Activated T-helper 9 cell treated with anti-CD3 and anti-CD28 coated beads, Interleukin-2, amount 50 U/mL, for 16 hours (primary cell): Measurements from ENCODE around the gene SLC25A26.
A peak's percentile ranks its signal among the peaks of the same experiment; 100 is the strongest.
"Not testable (repeated sequence)": the region's sequence is repeated elsewhere in the genome, so short reads cannot be mapped to it uniquely, and the experiment has no call there.

Experiments
- DNase-seq: peaks from one replicate; pipeline ENCODE4 v3.0.0-alpha.2; 2020; ENCODE audit warnings: low read depth

SLC25A26 gene, protein sequence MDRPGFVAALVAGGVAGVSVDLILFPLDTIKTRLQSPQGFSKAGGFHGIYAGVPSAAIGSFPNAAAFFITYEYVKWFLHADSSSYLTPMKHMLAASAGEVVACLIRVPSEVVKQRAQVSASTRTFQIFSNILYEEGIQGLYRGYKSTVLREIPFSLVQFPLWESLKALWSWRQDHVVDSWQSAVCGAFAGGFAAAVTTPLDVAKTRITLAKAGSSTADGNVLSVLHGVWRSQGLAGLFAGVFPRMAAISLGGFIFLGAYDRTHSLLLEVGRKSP

DNA sequence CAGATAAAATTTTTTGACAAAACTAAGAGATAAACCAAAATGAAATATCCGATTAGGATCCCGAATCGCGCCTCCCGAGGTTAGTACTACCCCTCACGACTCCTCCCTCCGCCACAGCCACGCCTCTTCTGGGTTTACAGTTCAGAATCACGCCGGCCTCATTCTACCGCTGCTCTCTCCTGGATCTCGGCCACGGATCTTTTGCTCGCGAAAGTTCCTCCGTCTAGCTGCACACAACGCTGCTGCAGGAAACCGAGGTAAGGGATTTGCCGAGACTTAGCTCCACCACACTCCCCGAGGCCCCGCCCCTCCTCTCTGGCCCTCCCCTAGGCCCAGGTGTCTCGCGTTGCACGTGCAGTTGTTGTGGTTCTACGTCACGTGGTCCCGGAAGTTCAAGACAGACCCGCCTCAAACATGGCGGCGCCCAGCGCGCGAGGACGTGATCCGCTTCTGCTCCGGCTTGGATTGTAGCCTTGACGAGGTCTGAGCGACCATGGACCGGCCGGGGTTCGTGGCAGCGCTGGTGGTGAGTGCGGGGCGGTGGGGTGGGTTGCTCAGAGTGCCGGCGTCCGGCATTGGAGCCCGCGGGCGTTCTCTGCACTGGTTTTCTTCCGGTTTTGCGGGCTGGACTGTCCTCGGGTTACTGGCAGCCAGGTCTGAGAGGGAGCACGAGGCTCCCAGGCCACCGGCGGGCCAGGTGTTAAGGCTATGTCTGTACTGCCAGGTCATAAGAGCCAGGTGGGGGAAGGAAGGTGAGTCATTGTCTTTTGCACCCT, at the start of gene SLC25A26:
Gene SLC25A26 (plus strand): TSS at position 400 of the 776 bp plus-strand sequence. CDS start 94 bp downstream, at position 494.
- peak; percentile 95 for DNase-seq

GRCh38 chr3:66172394-66172793, 48.4 kb upstream of the SLC25A26 start:
- no peak for DNase-seq

DNA sequence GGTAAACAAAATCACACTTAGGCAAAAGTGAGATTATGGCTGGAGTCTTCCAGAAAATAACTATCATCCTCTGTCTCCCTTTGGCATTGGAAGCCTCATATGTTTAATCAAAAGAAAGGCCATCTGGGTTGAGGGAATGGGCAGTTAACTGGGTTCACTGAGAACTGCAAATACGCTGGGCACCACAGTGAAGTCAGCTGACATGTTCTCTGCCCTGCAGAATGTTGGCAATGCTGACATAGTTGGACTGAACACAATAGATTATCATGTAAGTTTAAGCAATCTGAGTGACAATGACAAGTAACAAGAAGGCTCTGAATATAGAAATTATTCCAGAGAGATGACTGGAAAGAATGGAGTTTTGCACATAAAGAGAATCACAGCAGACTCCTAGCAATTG, 43.8 kb upstream of the SLC25A26 start:
- DNase-seq = no peak

DNA sequence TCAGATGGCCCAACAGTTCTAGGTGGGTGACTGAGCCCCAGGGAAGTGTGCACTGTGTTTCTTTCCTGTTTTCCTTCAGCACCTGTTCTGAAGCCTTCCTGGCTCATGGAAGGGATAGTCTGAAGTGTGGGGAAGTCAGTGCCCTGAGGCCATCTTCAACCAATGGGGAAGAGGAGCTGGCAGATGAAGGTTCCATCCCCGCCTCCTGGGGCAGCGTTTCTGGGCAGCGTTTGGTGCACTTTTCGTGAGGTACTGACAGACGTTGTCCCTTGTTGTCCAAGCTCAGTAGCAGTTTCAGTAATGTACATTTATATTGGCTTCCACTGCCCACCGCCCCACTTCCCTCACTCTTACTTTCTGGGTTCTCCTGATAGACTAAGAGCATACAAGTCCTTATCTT, 42.6 kb upstream of the SLC25A26 start:
- DNase-seq = no peak

- DNase-seq = no peak
These were observed 41.0 kb upstream of the SLC25A26 start for GRCh38 chr3:66179793-66180192.

DNA sequence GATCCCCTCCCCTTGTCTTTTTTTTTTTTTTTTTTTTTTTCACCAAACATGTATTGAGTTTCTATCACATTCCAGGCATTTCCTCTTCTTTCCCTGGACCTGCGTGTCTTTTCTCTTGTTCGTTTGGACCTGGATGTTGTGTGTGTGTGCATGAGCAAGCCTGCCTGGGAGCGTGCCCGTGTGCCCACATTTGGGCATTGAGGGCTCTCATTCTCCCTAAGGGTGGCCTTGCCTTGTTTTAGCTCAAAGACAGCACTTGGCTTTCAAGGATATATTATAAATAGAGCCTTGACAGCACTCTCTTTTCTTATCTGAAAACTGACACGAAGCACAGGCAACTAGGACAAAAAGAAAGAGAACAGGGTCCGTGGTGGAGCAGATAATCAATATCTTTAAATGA, 39.0 kb upstream of the SLC25A26 start:
- DNase-seq = no peak

DNA sequence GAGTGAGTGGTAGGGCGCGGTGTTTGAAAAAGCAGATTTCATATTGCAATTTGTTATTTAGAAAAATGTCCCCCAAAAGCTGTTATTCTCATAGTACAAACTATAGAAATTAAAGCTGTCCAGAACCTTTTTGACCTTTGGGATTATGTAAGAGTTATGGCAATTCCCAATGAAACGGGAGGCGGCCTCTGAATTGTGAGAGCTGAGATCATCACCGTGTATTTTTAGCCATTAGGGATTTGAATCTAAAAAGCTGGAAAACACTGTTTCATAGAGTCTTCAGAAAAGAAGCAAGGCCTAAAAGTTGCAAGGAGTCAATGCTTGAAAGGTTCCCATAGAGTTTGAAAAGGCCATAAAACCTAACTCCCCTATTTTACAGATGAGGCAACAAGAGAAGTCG, 38.6 kb upstream of the SLC25A26 start:
- no peak for DNase-seq

- no peak for DNase-seq
These were observed 34.3 kb upstream of the SLC25A26 start for GRCh38 chr3:66186545-66186944.

- no peak for DNase-seq
These were observed 25.4 kb upstream of the SLC25A26 start for GRCh38 chr3:66195347-66195783.

DNA sequence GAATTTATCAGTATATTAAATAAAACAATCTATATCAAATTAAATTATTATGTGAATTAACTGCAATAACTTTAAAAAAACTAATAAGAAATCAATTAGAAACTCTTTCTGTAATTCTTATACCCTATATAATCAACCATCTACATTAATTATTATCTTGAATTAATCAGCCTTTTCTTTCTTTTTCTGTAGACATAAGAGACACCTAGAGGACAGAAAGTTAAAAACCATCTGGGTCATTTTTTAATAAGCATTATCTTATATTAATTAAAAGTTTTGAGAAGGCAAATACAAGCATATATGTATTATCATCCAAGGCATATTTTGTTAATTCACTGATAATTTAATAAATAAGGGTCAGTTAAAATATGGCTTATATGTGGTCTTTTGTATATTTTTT, 24.2 kb upstream of the SLC25A26 start:
- DNase-seq = no peak

- no peak for DNase-seq
These were observed 22.2 kb upstream of the SLC25A26 start for GRCh38 chr3:66198437-66199088.

DNA sequence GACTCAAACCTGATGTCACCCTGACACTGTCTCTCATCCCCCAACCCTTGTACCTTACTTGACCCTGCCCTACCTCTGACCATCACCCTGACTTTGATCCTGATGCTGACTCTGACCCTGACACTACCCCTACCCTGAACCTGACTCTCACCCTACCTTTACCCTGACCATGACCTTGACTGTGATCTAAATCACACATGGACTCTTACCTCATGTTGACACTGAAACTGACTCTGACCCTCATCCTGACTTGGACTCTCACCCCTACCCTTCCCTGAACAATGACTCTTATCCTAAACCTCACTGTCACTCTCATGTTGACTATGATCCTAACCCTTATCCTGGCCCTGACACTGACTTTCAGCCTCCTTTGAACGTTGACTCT, 21.7 kb upstream of the SLC25A26 start:
- DNase-seq = no peak

- no peak for DNase-seq
These were observed 20.7 kb upstream of the SLC25A26 start for GRCh38 chr3:66200147-66200546.

GRCh38 chr3:66200786-66201185, 20.0 kb upstream of the SLC25A26 start:
- no peak for DNase-seq

DNA sequence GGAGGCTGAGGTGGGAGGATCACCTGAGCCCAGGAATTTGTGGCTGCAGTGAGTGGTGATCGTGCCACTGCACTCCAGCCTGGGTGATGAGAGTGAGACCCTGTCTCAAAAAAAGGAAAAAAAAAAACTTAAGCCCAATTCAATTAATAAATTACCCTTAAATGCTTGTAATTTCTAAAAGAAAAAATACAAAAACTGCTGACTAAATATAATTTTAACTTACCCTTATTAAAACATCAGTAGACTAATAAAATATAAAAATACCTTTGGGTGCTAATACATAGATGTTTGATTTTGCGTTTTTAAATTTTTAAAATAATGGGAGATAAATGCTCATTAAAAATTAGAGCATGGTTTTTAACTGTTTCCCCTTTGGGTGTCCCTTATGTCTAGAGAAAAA, 17.5 kb upstream of the SLC25A26 start:
- no peak for DNase-seq

GRCh38 chr3:66206806-66207205, 14.0 kb upstream of the SLC25A26 start:
- DNase-seq = no peak

DNA sequence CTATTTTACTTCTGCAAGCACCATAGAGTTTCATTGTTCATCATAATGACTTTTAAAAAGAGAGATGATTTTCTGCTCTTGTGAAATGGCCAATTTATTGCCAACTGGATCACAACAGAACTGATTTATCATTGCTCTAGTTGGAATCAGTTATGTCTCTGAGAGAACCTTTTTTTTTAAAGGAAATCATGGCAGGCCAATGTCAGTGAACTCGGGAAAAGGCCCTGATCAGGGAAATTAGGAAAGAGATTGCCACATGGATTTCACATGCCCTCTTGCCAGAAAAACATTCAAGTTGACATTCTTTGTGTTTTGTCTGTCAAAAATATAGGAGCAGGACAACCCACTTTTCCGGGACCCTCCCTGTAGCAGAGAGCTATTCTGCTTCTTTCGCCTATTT, 12.6 kb upstream of the SLC25A26 start:
- no peak for DNase-seq

- DNase-seq = no peak
These were observed 10.0 kb upstream of the SLC25A26 start for GRCh38 chr3:66210687-66211295.

- no peak for DNase-seq
These were observed 9.0 kb upstream of the SLC25A26 start for GRCh38 chr3:66211779-66212178.

DNA sequence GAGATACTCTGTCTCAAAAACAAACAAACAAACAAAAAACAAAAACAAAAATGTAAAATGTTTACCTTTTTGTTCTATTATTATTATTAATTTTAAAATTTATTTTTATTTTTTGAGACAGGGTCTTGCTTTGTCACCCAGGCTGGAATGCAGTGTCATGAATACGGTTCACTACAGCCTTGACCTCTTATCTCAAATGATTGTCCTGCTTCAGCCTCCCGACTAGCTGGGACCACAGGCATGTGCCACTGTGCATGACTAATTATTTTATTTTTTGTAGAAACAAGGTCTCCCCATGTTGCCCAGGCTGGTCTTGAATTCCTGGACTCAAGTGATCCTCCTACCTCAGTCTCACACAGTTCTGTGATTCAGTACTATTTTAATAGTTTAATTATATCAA, 5.7 kb upstream of the SLC25A26 start:
- DNase-seq = no peak

DNA sequence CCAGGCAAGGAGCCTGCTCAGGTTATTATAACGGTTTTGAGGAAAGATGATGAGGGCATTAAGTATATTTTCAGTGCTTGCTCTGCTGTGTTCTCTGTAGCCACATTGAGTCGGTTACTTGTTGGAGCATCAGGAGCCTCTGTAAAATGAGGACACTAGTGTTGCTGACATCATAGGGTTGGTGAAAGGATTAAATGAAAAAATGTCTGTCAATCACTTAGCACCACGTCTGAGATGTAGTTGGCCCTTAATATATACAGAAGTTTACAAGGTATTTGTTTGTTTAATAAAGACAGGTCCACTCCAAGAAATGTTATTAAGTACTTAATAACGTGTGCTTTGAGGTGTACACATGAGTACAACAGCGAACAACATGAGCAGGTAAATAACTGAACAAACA, 735 bp upstream of the SLC25A26 start:
- DNase-seq = no peak

DNA sequence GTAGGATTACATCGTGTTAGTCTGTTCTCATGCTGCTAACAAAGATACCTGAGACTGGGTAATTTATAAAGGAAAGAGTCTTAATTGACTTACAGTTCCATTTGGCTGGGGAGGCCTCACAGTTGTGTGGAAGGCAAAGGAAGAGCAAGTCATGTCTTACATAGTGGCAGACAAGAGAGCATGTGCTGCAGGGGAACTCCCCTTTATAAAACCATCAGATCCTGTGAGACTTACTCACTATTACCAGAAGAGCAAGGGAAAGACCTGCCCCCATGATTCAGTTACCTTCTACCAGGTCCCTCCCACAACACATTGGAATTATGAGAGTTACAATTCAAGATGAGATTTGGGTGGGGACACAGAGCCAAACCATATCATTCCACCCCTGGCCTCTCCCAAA, 3.4 kb downstream of the SLC25A26 start:
- no peak for DNase-seq

GRCh38 chr3:66226093-66226492, 5.3 kb downstream of the SLC25A26 start:
- DNase-seq = not testable (repeated sequence)
